Measurements from ENCODE around the gene TRPV3. TPM values are rescaled to one million over a fixed set of nuclear protein-coding genes. Genes with fewer than 3 reads are reported as not detected.

Gene TRPV3
- total and polyA plus RNA-seq, 2 experiments from 2014 or later = 0.15 to 0.69 TPM

GRCh38 chr17:3539881-3540540, 17.6 kb downstream of the TRPV3 start:
- Histone ChIP-seq H3K27me3 (ENCODE audit: insufficient read depth) (no peaks in the 10 kb centered on the region), H3K36me3 (ENCODE audit: insufficient read depth) (no peaks in the 10 kb centered on the region), H3K79me2 (replicated peaks; ENCODE audit: insufficient read depth) (no peaks in the 10 kb centered on the region), H3K4me2 (no peak overlapping the region), H3K27ac (ENCODE audit: low read depth) (no peak overlapping the region), H3K4me3 (no peak overlapping the region), H4K20me1 (replicated peaks; ENCODE audit: insufficient read depth) (no peaks in the 10 kb centered on the region), H3K9me2 (ENCODE audit: insufficient read depth) (no peaks in the 10 kb centered on the region), H2AFZ (no peak overlapping the region), H3F3A (replicated peaks; ENCODE audit: low read depth) (no peaks in the 10 kb centered on the region), H3K4me1 (ENCODE audit: insufficient read depth) (no peaks in the 10 kb centered on the region; the same call in 1 of the 2 replicates)
- no peak for ATAC-seq
- Mint-ChIP-seq H3K27me3 (ENCODE audit: insufficient read depth, low read depth, poor library complexity) (peaks cover 18% of the 10 kb centered on the region), H3K4me3 (no peak overlapping the region), H3K36me3 (ENCODE audit: low read depth) (no peaks in the 10 kb centered on the region; the same call in 2 of the 3 replicates), H3K4me1 (peaks cover 9% of the 10 kb centered on the region), H3K27ac (no peak overlapping the region), H3K9me3 (no peaks in the 10 kb centered on the region)
- TF ChIP-seq, protein P1, sequence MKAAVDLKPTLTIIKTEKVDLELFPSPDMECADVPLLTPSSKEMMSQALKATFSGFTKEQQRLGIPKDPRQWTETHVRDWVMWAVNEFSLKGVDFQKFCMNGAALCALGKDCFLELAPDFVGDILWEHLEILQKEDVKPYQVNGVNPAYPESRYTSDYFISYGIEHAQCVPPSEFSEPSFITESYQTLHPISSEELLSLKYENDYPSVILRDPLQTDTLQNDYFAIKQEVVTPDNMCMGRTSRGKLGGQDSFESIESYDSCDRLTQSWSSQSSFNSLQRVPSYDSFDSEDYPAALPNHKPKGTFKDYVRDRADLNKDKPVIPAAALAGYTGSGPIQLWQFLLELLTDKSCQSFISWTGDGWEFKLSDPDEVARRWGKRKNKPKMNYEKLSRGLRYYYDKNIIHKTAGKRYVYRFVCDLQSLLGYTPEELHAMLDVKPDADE (IDR thresholded peaks at IDR 0.05) = no peak
- no peak for TF ChIP-seq POLR2AphosphoS5 (IDR thresholded peaks at IDR 0.05; ENCODE audit: low read depth)
- no peak for TF ChIP-seq EZH2 (IDR thresholded peaks at IDR 0.05; ENCODE audit: low read depth, unreplicated experiment)
- TF ChIP-seq NANOG (IDR thresholded peaks at IDR 0.05; ENCODE audit: borderline replicate concordance) = no peak
- no peak for TF ChIP-seq CTCF (conservative IDR thresholded peaks at IDR 0.05; ENCODE audit: low read depth in 2 of 2)
- TF ChIP-seq ZNF114 (CRISPR knock-in tag; IDR thresholded peaks at IDR 0.05) = no peak
- no peak for TF ChIP-seq ZNF462 (CRISPR knock-in tag; IDR thresholded peaks at IDR 0.05)
- no peak for TF ChIP-seq JUNB (IDR thresholded peaks at IDR 0.05; ENCODE audit: unreplicated experiment)
- DNase-seq (ENCODE audit: low spot score) = no peak
